Measurements from ENCODE around the gene MCFD2. TPM values are rescaled to one million over a fixed set of nuclear protein-coding genes. Genes with fewer than 3 reads are reported as not detected.
"Not testable (repeated sequence)": the region's sequence is repeated elsewhere in the genome, so short reads cannot be mapped to it uniquely, and the experiment has no call there.

MCFD2 gene
- total RNA-seq, 1 donor from 2014 or later: 111 TPM

- Histone ChIP-seq H2AFZ (replicated peaks) (no peak overlapping the region), H3K27me3 (no peaks in the 10 kb centered on the region), H4K20me1 (ENCODE audit: low read depth) (no peaks in the 10 kb centered on the region), H3F3A (ENCODE audit: low read depth) (peaks cover 8% of the 10 kb centered on the region), H3K4me1 (no peaks in the 10 kb centered on the region), H3K9ac (no peak overlapping the region), H3K36me3 (no peaks in the 10 kb centered on the region), H3K27ac (no peak overlapping the region), H3K79me2 (ENCODE audit: low read depth) (no peaks in the 10 kb centered on the region), H3K9me3 (ENCODE audit: low read depth) (no peaks in the 10 kb centered on the region), H3K4me2 (no peak overlapping the region), H3K4me3 (no peak overlapping the region)
- H3K4me3 Mint-ChIP-seq: no peak overlapping the region
- TF ChIP-seq EZH2 (IDR thresholded peaks at IDR 0.05) (no peak), EZH2phosphoT487 (IDR thresholded peaks at IDR 0.05) (no peak), CTCF (IDR thresholded peaks at IDR 0.05) (peak; percentile 28)
- H3K36me3 Mint-ChIP-seq: no peaks in the 10 kb centered on the region
- DNase-seq (ENCODE audit: low spot score): peak; percentile 14
- H3K9me3 Mint-ChIP-seq: no peaks in the 10 kb centered on the region
- peaks cover 3% of the 10 kb centered on the region for H3K27me3 Mint-ChIP-seq (ENCODE audit: insufficient read depth, low read depth)
- no peak overlapping the region for H3K27ac Mint-ChIP-seq
- H3K4me1 Mint-ChIP-seq: peaks cover 26% of the 10 kb centered on the region
These were observed 38.7 kb downstream of the MCFD2 start for GRCh38 chr2:46876741-46877384.

DNA sequence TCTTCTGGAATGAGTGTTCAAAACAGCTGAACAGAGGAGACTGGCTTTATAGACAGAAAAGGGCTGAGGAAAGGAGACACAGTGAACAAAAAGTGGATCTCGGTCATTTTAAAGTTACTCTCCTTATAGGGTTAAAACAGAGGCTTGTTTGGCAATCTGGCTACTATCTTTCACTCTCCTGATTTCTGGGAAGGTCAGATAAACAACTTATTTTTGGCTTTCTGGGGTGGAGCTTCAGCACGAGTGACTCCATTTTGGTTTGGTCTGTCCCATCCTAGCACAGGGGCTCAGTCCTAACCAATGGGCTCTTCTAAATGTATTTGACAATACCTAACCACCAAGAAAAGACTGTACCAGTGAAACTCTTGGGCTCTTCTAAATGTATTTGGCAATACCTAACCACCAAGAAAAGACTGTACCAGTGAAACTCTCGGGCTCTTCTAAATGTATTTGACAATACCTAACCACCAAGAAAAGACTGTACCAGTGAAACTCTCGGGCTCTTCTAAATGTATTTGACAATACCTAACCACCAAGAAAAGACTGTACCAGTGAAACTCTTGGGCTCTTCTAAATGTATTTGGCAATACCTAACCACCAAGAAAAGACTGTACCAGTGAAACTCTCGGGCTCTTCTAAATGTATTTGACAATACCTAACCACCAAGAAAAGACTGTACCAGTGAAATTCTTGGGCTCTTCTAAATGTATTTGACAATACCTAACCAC is 39.5 kb downstream of the MCFD2 start:
- H3K27ac Mint-ChIP-seq; H2AFZ ChIP-seq (replicated peaks); H3K36me3 Mint-ChIP-seq; H3K9ac ChIP-seq; H3K9me3 ChIP-seq (ENCODE audit: low read depth); H3K79me2 ChIP-seq (ENCODE audit: low read depth); H3F3A ChIP-seq (ENCODE audit: low read depth); H3K27me3 ChIP-seq; DNase-seq (ENCODE audit: low spot score); H3K4me3 Mint-ChIP-seq; H4K20me1 ChIP-seq (ENCODE audit: low read depth); H3K4me2 ChIP-seq; H3K27me3 Mint-ChIP-seq (ENCODE audit: insufficient read depth, low read depth); H3K9me3 Mint-ChIP-seq; H3K4me3 ChIP-seq; H3K27ac ChIP-seq; H3K4me1 ChIP-seq; H3K36me3 ChIP-seq: not testable (repeated sequence)
- H3K4me1 Mint-ChIP-seq: peaks cover 21% of the 10 kb centered on the region

DNA sequence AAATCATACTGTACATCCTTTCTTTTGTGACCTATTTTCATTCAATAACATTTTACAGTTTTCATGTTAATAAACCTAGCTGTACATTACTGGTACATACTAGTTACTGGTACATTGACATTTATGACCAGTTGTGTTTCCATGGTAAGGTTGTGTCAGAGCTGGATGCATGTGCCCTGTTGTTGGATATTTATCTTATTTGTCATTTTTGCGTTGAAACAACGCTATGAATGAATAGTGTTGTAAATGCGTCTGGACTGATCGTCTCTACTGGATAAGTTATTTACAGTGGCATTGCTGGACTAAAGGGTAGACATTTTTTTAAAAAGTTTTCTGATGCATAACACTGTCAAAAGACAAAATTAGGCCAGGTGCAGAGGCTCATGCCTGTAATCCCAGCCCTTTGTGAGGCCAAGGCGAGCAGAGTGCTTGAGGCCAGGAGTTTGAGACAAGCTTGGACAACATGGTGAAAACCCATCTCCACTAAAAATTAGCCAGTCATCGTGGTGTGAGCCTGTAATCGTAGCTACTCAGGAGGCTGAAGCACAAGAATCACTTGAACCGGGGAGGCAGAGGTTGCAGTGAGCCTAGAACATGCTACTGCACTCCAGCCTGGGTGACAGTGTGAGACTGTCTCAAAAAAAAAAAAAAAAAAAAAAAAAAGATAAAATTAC is 40.2 kb downstream of the MCFD2 start:
- Mint-ChIP-seq H3K36me3 (no peaks in the 10 kb centered on the region), H3K9me3 (no peaks in the 10 kb centered on the region), H3K4me1 (peaks cover 18% of the 10 kb centered on the region), H3K4me3 (no peak overlapping the region), H3K27me3 (ENCODE audit: insufficient read depth, low read depth) (peaks cover 3% of the 10 kb centered on the region), H3K27ac (no peak overlapping the region)
- Histone ChIP-seq H3K4me3 (no peak overlapping the region), H3K36me3 (no peaks in the 10 kb centered on the region), H3K79me2 (ENCODE audit: low read depth) (no peaks in the 10 kb centered on the region), H3K9ac (no peak overlapping the region), H3K4me1 (no peaks in the 10 kb centered on the region), H4K20me1 (ENCODE audit: low read depth) (no peaks in the 10 kb centered on the region), H3K4me2 (no peak overlapping the region), H3K27me3 (no peaks in the 10 kb centered on the region), H2AFZ (replicated peaks) (no peak overlapping the region), H3K9me3 (ENCODE audit: low read depth) (no peaks in the 10 kb centered on the region), H3F3A (ENCODE audit: low read depth) (peaks cover 8% of the 10 kb centered on the region), H3K27ac (no peak overlapping the region)
- no peak for TF ChIP-seq EZH2 (IDR thresholded peaks at IDR 0.05)
- TF ChIP-seq CTCF (IDR thresholded peaks at IDR 0.05): no peak
- no peak for TF ChIP-seq EZH2phosphoT487 (IDR thresholded peaks at IDR 0.05)
- no peak for DNase-seq (ENCODE audit: low spot score)

All from neural progenitor cell (in vitro differentiated cells).